Measurements from ENCODE around the gene CFAP20DC. TPM values are rescaled to one million over a fixed set of nuclear protein-coding genes. Genes with fewer than 3 reads are reported as not detected.
"Not testable (repeated sequence)": the region's sequence is repeated elsewhere in the genome, so short reads cannot be mapped to it uniquely, and the experiment has no call there.

The CFAP20DC gene
- total and polyA plus RNA-seq, 2 experiments from 2014 or later: 2.2 to 2.3 TPM

DNA sequence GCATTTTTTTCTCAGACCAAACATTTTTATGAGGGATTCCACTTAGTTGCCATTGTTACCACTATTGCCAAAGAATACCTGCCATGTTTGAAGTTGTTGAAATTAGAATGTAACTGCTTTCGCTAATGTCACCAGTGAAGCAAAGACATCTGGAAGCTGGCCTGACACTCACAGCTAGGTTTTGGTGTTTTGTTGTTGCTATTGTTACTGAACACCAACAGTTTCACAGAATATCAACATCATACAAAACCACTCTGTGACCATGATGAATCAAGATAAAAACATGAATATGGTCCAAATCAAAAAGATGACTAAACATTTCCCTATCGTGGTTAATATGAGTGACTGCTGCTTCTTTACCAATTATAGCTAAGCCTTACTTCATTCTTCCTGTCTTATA lies 6.9 kb upstream of the CFAP20DC start:
- H3K36me3 ChIP-seq (replicated peaks; ENCODE audit: insufficient read depth, low read depth): no peaks in the 10 kb centered on the region
- no peak overlapping the region for H3K4me2 ChIP-seq
- DNase-seq (ENCODE audit: low spot score): no peak
- no peaks in the 10 kb centered on the region for H3K79me2 ChIP-seq
- TF ChIP-seq EZH2 (IDR thresholded peaks at IDR 0.05; ENCODE audit: borderline replicate concordance): no peak
- no peak for TF ChIP-seq EZH2phosphoT487 (IDR thresholded peaks at IDR 0.05; ENCODE audit: low read depth, severe bottlenecking, unreplicated experiment)
- TF ChIP-seq, protein P1, sequence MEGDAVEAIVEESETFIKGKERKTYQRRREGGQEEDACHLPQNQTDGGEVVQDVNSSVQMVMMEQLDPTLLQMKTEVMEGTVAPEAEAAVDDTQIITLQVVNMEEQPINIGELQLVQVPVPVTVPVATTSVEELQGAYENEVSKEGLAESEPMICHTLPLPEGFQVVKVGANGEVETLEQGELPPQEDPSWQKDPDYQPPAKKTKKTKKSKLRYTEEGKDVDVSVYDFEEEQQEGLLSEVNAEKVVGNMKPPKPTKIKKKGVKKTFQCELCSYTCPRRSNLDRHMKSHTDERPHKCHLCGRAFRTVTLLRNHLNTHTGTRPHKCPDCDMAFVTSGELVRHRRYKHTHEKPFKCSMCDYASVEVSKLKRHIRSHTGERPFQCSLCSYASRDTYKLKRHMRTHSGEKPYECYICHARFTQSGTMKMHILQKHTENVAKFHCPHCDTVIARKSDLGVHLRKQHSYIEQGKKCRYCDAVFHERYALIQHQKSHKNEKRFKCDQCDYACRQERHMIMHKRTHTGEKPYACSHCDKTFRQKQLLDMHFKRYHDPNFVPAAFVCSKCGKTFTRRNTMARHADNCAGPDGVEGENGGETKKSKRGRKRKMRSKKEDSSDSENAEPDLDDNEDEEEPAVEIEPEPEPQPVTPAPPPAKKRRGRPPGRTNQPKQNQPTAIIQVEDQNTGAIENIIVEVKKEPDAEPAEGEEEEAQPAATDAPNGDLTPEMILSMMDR (IDR thresholded peaks at IDR 0.05; ENCODE audit: poor library complexity): no peak
- no peaks in the 10 kb centered on the region for H3K4me1 ChIP-seq (ENCODE audit: insufficient read depth)
- no peak overlapping the region for H3K4me3 ChIP-seq
- H3K27me3 ChIP-seq: no peaks in the 10 kb centered on the region
- no peak overlapping the region for H3K27ac ChIP-seq
- 97% methylated on average over 2 of the region's 2 CpGs for WGBS (ENCODE audit: low lambda C conversion rate, missing lambda C conversion rate)
- H4K20me1 ChIP-seq (ENCODE audit: insufficient read depth, poor library complexity, severe bottlenecking): no peaks in the 10 kb centered on the region
- no peaks in the 10 kb centered on the region for H3K9me2 ChIP-seq (replicated peaks; ENCODE audit: insufficient read depth)
- no peaks in the 10 kb centered on the region for H3K9me3 ChIP-seq (ENCODE audit: low read depth)
- H2AFZ ChIP-seq: no peak overlapping the region

DNA sequence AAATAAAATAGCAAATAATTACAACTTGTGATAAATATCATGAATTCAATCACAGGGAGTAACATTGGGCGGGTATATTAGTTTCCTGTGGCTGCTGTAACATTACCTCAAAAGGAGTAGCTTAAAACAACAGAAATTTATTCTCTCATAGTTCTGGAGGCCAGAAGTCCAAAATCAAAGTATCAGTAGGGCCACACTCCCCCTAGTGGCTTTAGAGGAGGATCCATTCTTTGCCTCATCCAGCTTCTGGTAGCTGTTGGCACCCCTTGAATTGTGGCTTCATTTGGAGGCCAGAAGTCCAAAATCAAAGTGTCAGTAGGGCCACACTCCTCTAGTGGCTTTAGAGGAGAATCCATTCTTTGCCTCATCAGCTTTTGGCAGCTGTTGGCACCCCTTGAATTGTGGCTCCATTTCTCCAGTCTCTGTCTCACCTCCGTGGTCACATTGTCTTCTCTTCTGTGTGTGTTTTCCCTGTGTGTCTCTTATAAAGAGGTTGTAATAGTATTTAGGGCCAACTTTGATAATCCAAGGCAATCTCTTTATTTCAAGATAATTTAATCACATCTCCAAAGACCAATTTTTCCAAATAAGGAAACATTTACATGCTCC lies 3.1 kb upstream of the CFAP20DC start:
- no peaks in the 10 kb centered on the region for H4K20me1 ChIP-seq (ENCODE audit: insufficient read depth, poor library complexity, severe bottlenecking)
- no peak overlapping the region for H3K4me3 ChIP-seq
- no peaks in the 10 kb centered on the region for H3K79me2 ChIP-seq
- H2AFZ ChIP-seq: no peak overlapping the region
- no peak overlapping the region for H3K27ac ChIP-seq
- H3K27me3 ChIP-seq: no peaks in the 10 kb centered on the region
- no peaks in the 10 kb centered on the region for H3K9me3 ChIP-seq (ENCODE audit: low read depth)
- no peak overlapping the region for H3K4me2 ChIP-seq
- DNase-seq (ENCODE audit: low spot score): peak; percentile 47
- H3K4me1 ChIP-seq (ENCODE audit: insufficient read depth): no peaks in the 10 kb centered on the region
- no peaks in the 10 kb centered on the region for H3K36me3 ChIP-seq (replicated peaks; ENCODE audit: insufficient read depth, low read depth)
- TF ChIP-seq, protein P1 (IDR thresholded peaks at IDR 0.05; ENCODE audit: poor library complexity): peak; percentile 56
- TF ChIP-seq EZH2phosphoT487 (IDR thresholded peaks at IDR 0.05; ENCODE audit: low read depth, severe bottlenecking, unreplicated experiment): no peak
- no peaks in the 10 kb centered on the region for H3K9me2 ChIP-seq (replicated peaks; ENCODE audit: insufficient read depth)
- WGBS (ENCODE audit: low lambda C conversion rate, missing lambda C conversion rate): 76% methylated on average over 2 of the region's 2 CpGs

DNA sequence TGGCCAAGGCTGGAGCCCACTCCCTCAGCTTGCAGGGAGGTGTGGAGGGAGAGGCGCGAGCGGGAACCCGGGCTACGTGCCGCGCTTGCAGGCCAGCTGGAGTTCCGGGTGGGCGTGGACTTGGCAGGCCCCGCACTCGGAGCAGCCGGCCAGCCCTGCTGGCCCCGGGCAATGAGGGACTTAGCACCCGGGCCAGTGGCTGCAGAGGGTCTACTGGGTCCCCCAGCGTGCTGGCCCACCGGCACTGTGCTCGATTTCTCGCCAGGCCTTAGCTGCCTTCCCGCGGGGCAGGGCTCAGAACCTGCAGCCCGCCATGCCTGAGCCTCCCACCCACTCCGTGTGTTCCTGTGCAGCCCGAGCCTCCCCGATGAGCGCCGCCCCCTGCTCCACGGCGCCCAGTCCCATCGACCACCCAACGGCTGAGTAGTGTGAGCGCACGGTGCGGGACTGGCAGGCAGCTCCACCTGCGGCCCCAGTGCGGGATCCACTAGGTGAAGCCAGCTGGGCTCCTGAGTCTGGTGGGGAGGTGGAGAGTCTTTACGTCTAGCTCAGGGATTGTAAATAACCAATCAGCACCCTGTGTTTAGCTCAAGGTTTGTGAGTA lies 1.1 kb upstream of the CFAP20DC start:
- H3K9me2 ChIP-seq (replicated peaks; ENCODE audit: insufficient read depth); DNase-seq (ENCODE audit: low spot score); H3K9me3 ChIP-seq (ENCODE audit: low read depth); H3K4me2 ChIP-seq; H2AFZ ChIP-seq; H3K36me3 ChIP-seq (replicated peaks; ENCODE audit: insufficient read depth, low read depth); H3K27me3 ChIP-seq; H3K79me2 ChIP-seq; H3K4me3 ChIP-seq; H4K20me1 ChIP-seq (ENCODE audit: insufficient read depth, poor library complexity, severe bottlenecking); H3K4me1 ChIP-seq (ENCODE audit: insufficient read depth); H3K27ac ChIP-seq: not testable (repeated sequence)
- 96% methylated on average over 34 of the region's 36 CpGs for WGBS (ENCODE audit: low lambda C conversion rate, missing lambda C conversion rate)

DNA sequence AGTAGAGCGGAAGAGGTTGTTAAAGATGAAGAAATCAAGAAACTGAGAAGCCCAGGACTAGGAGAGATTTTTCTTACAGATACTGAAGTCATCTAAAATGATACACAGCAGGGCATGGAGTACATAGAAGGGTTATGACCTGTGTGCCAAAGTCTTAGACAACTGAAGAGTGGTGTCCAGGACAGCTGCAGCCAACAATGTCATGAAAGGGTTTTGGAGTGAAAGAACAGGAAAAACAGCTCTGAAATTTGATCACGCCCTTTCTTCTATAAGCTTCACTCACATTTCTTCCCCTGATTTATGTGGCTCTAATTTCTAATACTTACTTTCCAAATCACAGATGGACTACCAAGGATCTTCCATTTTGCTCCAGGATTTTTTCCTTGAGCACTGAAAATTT lies 3.0 kb downstream of the CFAP20DC start:
- no peaks in the 10 kb centered on the region for H3K79me2 ChIP-seq
- H3K4me3 ChIP-seq: no peak overlapping the region
- no peak overlapping the region for H3K4me2 ChIP-seq
- WGBS (ENCODE audit: low lambda C conversion rate, missing lambda C conversion rate): 91% methylated on average over 2 of the region's 2 CpGs
- no peaks in the 10 kb centered on the region for H3K4me1 ChIP-seq (ENCODE audit: insufficient read depth)
- no peak overlapping the region for H2AFZ ChIP-seq
- H3K36me3 ChIP-seq (replicated peaks; ENCODE audit: insufficient read depth, low read depth): no peaks in the 10 kb centered on the region
- no peaks in the 10 kb centered on the region for H3K27me3 ChIP-seq
- no peaks in the 10 kb centered on the region for H3K9me3 ChIP-seq (ENCODE audit: low read depth)
- no peak for DNase-seq (ENCODE audit: low spot score)
- no peaks in the 10 kb centered on the region for H4K20me1 ChIP-seq (ENCODE audit: insufficient read depth, poor library complexity, severe bottlenecking)
- TF ChIP-seq EZH2 (IDR thresholded peaks at IDR 0.05; ENCODE audit: borderline replicate concordance) (no peak), EZH2phosphoT487 (IDR thresholded peaks at IDR 0.05; ENCODE audit: low read depth, severe bottlenecking, unreplicated experiment) (no peak)
- TF ChIP-seq, protein P1 (IDR thresholded peaks at IDR 0.05; ENCODE audit: poor library complexity): no peak
- H3K27ac ChIP-seq: no peak overlapping the region
- H3K9me2 ChIP-seq (replicated peaks; ENCODE audit: insufficient read depth): no peaks in the 10 kb centered on the region
